Stimulated activated naive CD8-positive, alpha-beta T cell treated with anti-CD3 and anti-CD28 coated beads, Interleukin-15, Interleukin-2, amounts not matched to agents 100 ng/mL and 50 ng/mL, for 24 hours (primary cell): ENCODE measurements around the gene CLSTN2.

ENCODE experiments used
- H3K27ac Mint-ChIP-seq: one replicate; pipeline ENCODE4 v1.8.0; 2021; ENCODE audit warnings: mild to moderate bottlenecking, mixed read lengths
- H3K27me3 Mint-ChIP-seq: one replicate; pipeline ENCODE4 v1.8.0; 2021; ENCODE audit warnings: mixed read lengths
- H3K36me3 Mint-ChIP-seq: one replicate; pipeline ENCODE4 v1.8.0; 2021; ENCODE audit warnings: low read depth, mixed read lengths
- H3K4me1 Mint-ChIP-seq: one replicate; pipeline ENCODE4 v1.8.0; 2021; ENCODE audit warnings: low read depth, mixed read lengths
- H3K4me3 Mint-ChIP-seq: one replicate; pipeline ENCODE4 v1.8.0; 2021; ENCODE audit warnings: mild to moderate bottlenecking, mixed read lengths
- H3K9me3 Mint-ChIP-seq: one replicate; pipeline ENCODE4 v1.8.0; 2021; ENCODE audit warnings: mixed read lengths

The CLSTN2 gene

GRCh38 chr3:140296796-140297352 lies 361.9 kb downstream of the CLSTN2 start:
- Mint-ChIP-seq H3K9me3 (no peaks in the 10 kb centered on the region), H3K4me1 (no peaks in the 10 kb centered on the region), H3K27me3 (peaks cover 3% of the 10 kb centered on the region), H3K4me3 (no peak overlapping the region), H3K36me3 (no peaks in the 10 kb centered on the region), H3K27ac (no peak overlapping the region)

- Mint-ChIP-seq H3K4me3 (no peak overlapping the region), H3K27ac (no peak overlapping the region), H3K9me3 (no peaks in the 10 kb centered on the region)
Measured at GRCh38 chr3:140298043-140298442, 363.1 kb downstream of the CLSTN2 start.

GRCh38 chr3:140298569-140299070 lies 363.6 kb downstream of the CLSTN2 start:
- no peaks in the 10 kb centered on the region for H3K9me3 Mint-ChIP-seq
- no peaks in the 10 kb centered on the region for H3K36me3 Mint-ChIP-seq
- no peak overlapping the region for H3K27ac Mint-ChIP-seq
- peaks cover 1% of the 10 kb centered on the region for H3K4me1 Mint-ChIP-seq
- H3K27me3 Mint-ChIP-seq: peaks cover 3% of the 10 kb centered on the region
- H3K4me3 Mint-ChIP-seq: no peak overlapping the region

More at GRCh38 chr3:140298043-140298442, 363.1 kb downstream of the CLSTN2 start:
- peaks cover 3% of the 10 kb centered on the region for H3K27me3 Mint-ChIP-seq
- H3K36me3 Mint-ChIP-seq: no peaks in the 10 kb centered on the region
- no peaks in the 10 kb centered on the region for H3K4me1 Mint-ChIP-seq

GRCh38 chr3:140303875-140304274 lies 368.9 kb downstream of the CLSTN2 start:
- Mint-ChIP-seq H3K27ac (no peak overlapping the region), H3K4me1 (peaks cover 5% of the 10 kb centered on the region), H3K27me3 (peaks cover 17% of the 10 kb centered on the region), H3K4me3 (no peak overlapping the region), H3K36me3 (no peaks in the 10 kb centered on the region), H3K9me3 (peaks cover 4% of the 10 kb centered on the region)

- peaks cover 4% of the 10 kb centered on the region for H3K9me3 Mint-ChIP-seq
- H3K4me1 Mint-ChIP-seq: peaks cover 4% of the 10 kb centered on the region
- H3K27ac Mint-ChIP-seq: no peak overlapping the region
- H3K27me3 Mint-ChIP-seq: peaks cover 22% of the 10 kb centered on the region
- H3K36me3 Mint-ChIP-seq: no peaks in the 10 kb centered on the region
- no peak overlapping the region for H3K4me3 Mint-ChIP-seq
Measured at GRCh38 chr3:140308535-140308934, 373.6 kb downstream of the CLSTN2 start.

- Mint-ChIP-seq H3K27me3 (peaks cover 18% of the 10 kb centered on the region), H3K4me1 (no peaks in the 10 kb centered on the region), H3K36me3 (no peaks in the 10 kb centered on the region), H3K9me3 (peaks cover 4% of the 10 kb centered on the region), H3K27ac (no peak overlapping the region), H3K4me3 (no peak overlapping the region)
Measured at GRCh38 chr3:140311428-140311827, 376.4 kb downstream of the CLSTN2 start.

- H3K27ac Mint-ChIP-seq: no peak overlapping the region
- H3K36me3 Mint-ChIP-seq: no peaks in the 10 kb centered on the region
- H3K9me3 Mint-ChIP-seq: no peaks in the 10 kb centered on the region
- H3K4me3 Mint-ChIP-seq: no peak overlapping the region
- H3K27me3 Mint-ChIP-seq: peaks cover 22% of the 10 kb centered on the region
- H3K4me1 Mint-ChIP-seq: no peaks in the 10 kb centered on the region
Measured at GRCh38 chr3:140315955-140316354, 381.0 kb downstream of the CLSTN2 start.

GRCh38 chr3:140316466-140316865 lies 381.5 kb downstream of the CLSTN2 start:
- Mint-ChIP-seq H3K4me3 (no peak overlapping the region), H3K27me3 (peaks cover 22% of the 10 kb centered on the region), H3K4me1 (no peaks in the 10 kb centered on the region), H3K9me3 (no peaks in the 10 kb centered on the region), H3K27ac (no peak overlapping the region), H3K36me3 (no peaks in the 10 kb centered on the region)

- H3K27ac Mint-ChIP-seq: no peak overlapping the region
- H3K27me3 Mint-ChIP-seq: peaks cover 19% of the 10 kb centered on the region
- no peaks in the 10 kb centered on the region for H3K9me3 Mint-ChIP-seq
- no peaks in the 10 kb centered on the region for H3K4me1 Mint-ChIP-seq
- H3K4me3 Mint-ChIP-seq: no peak overlapping the region
- no peaks in the 10 kb centered on the region for H3K36me3 Mint-ChIP-seq
Measured at GRCh38 chr3:140316868-140317400, 381.9 kb downstream of the CLSTN2 start.

- Mint-ChIP-seq H3K27me3 (peaks cover 17% of the 10 kb centered on the region), H3K4me1 (no peaks in the 10 kb centered on the region), H3K4me3 (no peak overlapping the region), H3K36me3 (no peaks in the 10 kb centered on the region), H3K27ac (no peak overlapping the region), H3K9me3 (no peaks in the 10 kb centered on the region)
Measured at GRCh38 chr3:140319739-140320138, 384.8 kb downstream of the CLSTN2 start.

GRCh38 chr3:140323561-140323960 lies 388.6 kb downstream of the CLSTN2 start:
- H3K4me1 Mint-ChIP-seq: no peaks in the 10 kb centered on the region
- H3K27me3 Mint-ChIP-seq: peaks cover 14% of the 10 kb centered on the region
- no peak overlapping the region for H3K27ac Mint-ChIP-seq
- H3K36me3 Mint-ChIP-seq: no peaks in the 10 kb centered on the region
- H3K4me3 Mint-ChIP-seq: no peak overlapping the region
- H3K9me3 Mint-ChIP-seq: no peaks in the 10 kb centered on the region

- no peaks in the 10 kb centered on the region for H3K9me3 Mint-ChIP-seq
- no peaks in the 10 kb centered on the region for H3K4me1 Mint-ChIP-seq
- H3K27me3 Mint-ChIP-seq: peaks cover 13% of the 10 kb centered on the region
- no peak overlapping the region for H3K27ac Mint-ChIP-seq
- no peaks in the 10 kb centered on the region for H3K36me3 Mint-ChIP-seq
- no peak overlapping the region for H3K4me3 Mint-ChIP-seq
Measured at GRCh38 chr3:140332131-140332530, 397.1 kb downstream of the CLSTN2 start.

- Mint-ChIP-seq H3K27me3 (peaks cover 13% of the 10 kb centered on the region), H3K9me3 (no peaks in the 10 kb centered on the region), H3K4me1 (no peaks in the 10 kb centered on the region), H3K27ac (no peak overlapping the region), H3K4me3 (no peak overlapping the region), H3K36me3 (no peaks in the 10 kb centered on the region)
Measured at GRCh38 chr3:140334132-140334929, 399.3 kb downstream of the CLSTN2 start.

- H3K9me3 Mint-ChIP-seq: no peaks in the 10 kb centered on the region
- H3K27ac Mint-ChIP-seq: no peak overlapping the region
- H3K4me3 Mint-ChIP-seq: no peak overlapping the region
- H3K27me3 Mint-ChIP-seq: peaks cover 8% of the 10 kb centered on the region
- no peaks in the 10 kb centered on the region for H3K4me1 Mint-ChIP-seq
- H3K36me3 Mint-ChIP-seq: no peaks in the 10 kb centered on the region
Measured at GRCh38 chr3:140336465-140336864, 401.5 kb downstream of the CLSTN2 start.

- no peaks in the 10 kb centered on the region for H3K4me1 Mint-ChIP-seq
- H3K36me3 Mint-ChIP-seq: no peaks in the 10 kb centered on the region
- no peaks in the 10 kb centered on the region for H3K9me3 Mint-ChIP-seq
- H3K27me3 Mint-ChIP-seq: no peaks in the 10 kb centered on the region
- H3K27ac Mint-ChIP-seq: no peak overlapping the region
- H3K4me3 Mint-ChIP-seq: no peak overlapping the region
Measured at GRCh38 chr3:140338916-140339315, 403.9 kb downstream of the CLSTN2 start.
